Measurements from ENCODE around the gene ROR1. TPM values are rescaled to one million over a fixed set of nuclear protein-coding genes. Genes with fewer than 3 reads are reported as not detected.

The ROR1 gene
- total RNA-seq, 1 donor from 2014 or later = 0.26 TPM

DNA sequence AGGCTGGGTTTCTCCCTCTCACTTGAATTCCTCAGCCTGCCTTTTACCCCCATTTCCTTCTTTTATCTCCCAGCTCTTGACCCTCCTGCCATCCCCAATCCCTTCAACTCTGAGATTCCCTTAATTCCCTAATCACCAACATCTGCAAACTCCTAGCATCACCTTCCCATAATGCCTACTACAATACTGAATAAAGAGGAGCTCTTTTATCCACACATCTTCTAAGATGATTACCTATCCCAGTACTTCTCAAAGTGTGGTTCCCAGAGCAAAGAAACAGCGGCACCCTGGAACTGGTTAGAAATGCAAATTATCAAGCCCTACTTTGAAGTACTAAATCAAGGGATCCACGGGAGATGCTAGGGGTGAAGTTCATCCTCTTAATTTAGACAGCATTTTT lies 408.4 kb downstream of the ROR1 start:
- no peak for TF ChIP-seq CTCF (IDR thresholded peaks at IDR 0.05; ENCODE audit: insufficient read depth, low read length, severe bottlenecking)
- no peak overlapping the region for H3K4me3 ChIP-seq (ENCODE audit: low read depth, low read length)
- H3K36me3 ChIP-seq (ENCODE audit: control insufficient read depth, insufficient read depth, low read length) = no peaks in the 10 kb centered on the region
- H3K27me3 ChIP-seq (ENCODE audit: control insufficient read depth, insufficient read depth, low read length) = no peaks in the 10 kb centered on the region
- DNase-seq (ENCODE audit: low read depth) (no peak), FAIRE-seq (no peak)

GRCh38 chr1:64183395-64184002 lies 409.7 kb downstream of the ROR1 start:
- H3K36me3 ChIP-seq (ENCODE audit: control insufficient read depth, insufficient read depth, low read length) = no peaks in the 10 kb centered on the region
- TF ChIP-seq CTCF (IDR thresholded peaks at IDR 0.05; ENCODE audit: insufficient read depth, low read length, severe bottlenecking) = no peak
- FAIRE-seq = no peak

GRCh38 chr1:64184003-64184440 lies 410.2 kb downstream of the ROR1 start:
- DNase-seq (ENCODE audit: low read depth) = peak; percentile 99
- no peak for TF ChIP-seq CTCF (IDR thresholded peaks at IDR 0.05; ENCODE audit: insufficient read depth, low read length, severe bottlenecking)
- FAIRE-seq = peak; percentile 83
- no peaks in the 10 kb centered on the region for H3K36me3 ChIP-seq (ENCODE audit: control insufficient read depth, insufficient read depth, low read length)
- no peak overlapping the region for H3K4me3 ChIP-seq (ENCODE audit: low read depth, low read length)
- H3K27me3 ChIP-seq (ENCODE audit: control insufficient read depth, insufficient read depth, low read length) = no peaks in the 10 kb centered on the region

More at GRCh38 chr1:64183395-64184002, 409.7 kb downstream of the ROR1 start:
- Histone ChIP-seq H3K4me3 (ENCODE audit: low read depth, low read length) (no peak overlapping the region), H3K27me3 (ENCODE audit: control insufficient read depth, insufficient read depth, low read length) (no peaks in the 10 kb centered on the region)
- no peak for DNase-seq (ENCODE audit: low read depth)

DNA sequence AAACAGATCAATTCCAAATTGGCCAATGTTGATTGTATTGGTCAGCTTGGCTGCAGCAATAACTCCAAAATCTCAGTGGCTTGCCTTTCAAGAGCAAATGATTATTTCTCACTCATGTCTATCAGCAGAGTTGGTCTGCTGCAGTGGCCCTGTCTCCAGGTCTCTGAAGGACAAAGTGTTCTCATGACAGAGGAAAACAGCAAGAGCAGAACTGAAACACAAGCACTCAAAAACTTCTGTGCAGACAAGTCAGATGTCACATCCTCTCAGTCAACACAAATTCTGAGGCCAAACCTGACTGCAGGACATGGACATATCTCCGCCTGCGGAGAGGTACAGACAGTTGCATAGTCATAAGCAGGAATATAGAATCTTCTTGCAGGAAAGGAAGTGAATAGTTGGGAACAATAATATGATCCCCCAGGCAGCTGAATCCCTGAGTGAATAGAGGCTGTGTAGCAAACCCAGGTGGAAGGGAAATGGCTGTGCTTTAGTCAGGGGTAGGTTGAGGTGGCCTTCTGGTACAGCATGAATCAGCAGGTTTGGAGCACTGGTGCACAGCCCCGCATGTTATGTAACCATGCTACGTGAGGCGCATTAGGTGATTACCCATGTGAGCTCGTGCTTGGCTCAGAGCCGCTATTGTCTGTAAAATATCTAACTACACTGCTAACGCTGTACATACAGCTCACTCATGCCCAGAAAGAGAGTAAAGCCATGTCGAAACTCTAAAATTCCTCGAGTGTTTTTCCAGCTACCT lies 412.5 kb downstream of the ROR1 start:
- TF ChIP-seq CTCF (IDR thresholded peaks at IDR 0.05; ENCODE audit: insufficient read depth, low read length, severe bottlenecking) = no peak
- FAIRE-seq (no peak), DNase-seq (ENCODE audit: low read depth) (peak; percentile 7)
- H3K4me3 ChIP-seq (ENCODE audit: low read depth, low read length) = no peak overlapping the region
- H3K36me3 ChIP-seq (ENCODE audit: control insufficient read depth, insufficient read depth, low read length) = no peaks in the 10 kb centered on the region
- H3K27me3 ChIP-seq (ENCODE audit: control insufficient read depth, insufficient read depth, low read length) = no peaks in the 10 kb centered on the region

DNA sequence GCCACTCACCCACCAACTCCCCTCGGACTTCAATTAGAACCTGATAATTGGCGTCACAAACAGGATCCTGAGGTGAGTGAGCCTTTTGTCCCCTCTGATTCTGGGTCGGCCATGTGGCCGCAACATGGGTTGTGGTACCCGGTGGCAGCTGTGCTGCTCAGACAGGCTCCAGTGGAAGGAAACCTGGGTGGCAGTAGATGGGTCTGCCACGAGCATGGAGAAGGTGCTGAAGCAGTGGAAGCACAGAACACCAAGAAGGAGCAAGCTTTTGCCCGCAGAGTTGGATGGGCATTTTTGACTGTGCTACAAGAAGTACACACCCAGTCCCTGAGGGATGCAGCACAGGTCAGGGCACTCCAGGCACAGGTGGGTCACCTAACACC lies 413.1 kb downstream of the ROR1 start:
- Histone ChIP-seq H3K4me3 (ENCODE audit: low read depth, low read length) (no peak overlapping the region), H3K27me3 (ENCODE audit: control insufficient read depth, insufficient read depth, low read length) (no peaks in the 10 kb centered on the region), H3K36me3 (ENCODE audit: control insufficient read depth, insufficient read depth, low read length) (no peaks in the 10 kb centered on the region)
- FAIRE-seq = peak; percentile 95
- DNase-seq (ENCODE audit: low read depth) = no peak
- no peak for TF ChIP-seq CTCF (IDR thresholded peaks at IDR 0.05; ENCODE audit: insufficient read depth, low read length, severe bottlenecking)
